MM.1S (cell line): ENCODE measurements around the gene CWF19L1.

Source experiments
- CTCF ChIP-seq: fragments of 300-600 bp; sonication (generic); IDR thresholded peaks from 2 replicates; pipeline ENCODE4 v1.5.1; 2016; ENCODE audit warnings: antibody characterized with exemption, low read length, mixed read lengths
- EZH2 ChIP-seq: fragments of 300-600 bp; sonication (generic); optimal IDR thresholded peaks from 2 replicates; pipeline ENCODE3; 2017; ENCODE audit warnings: low read depth, mild to moderate bottlenecking, antibody characterized with exemption, low read length, mixed read lengths
- EZH2phosphoT487 ChIP-seq: fragments of 300-600 bp; sonication (generic); IDR thresholded peaks from 2 replicates; pipeline ENCODE4 v1.6.1; 2018; ENCODE audit warnings: antibody characterized with exemption, low read length

DNA sequence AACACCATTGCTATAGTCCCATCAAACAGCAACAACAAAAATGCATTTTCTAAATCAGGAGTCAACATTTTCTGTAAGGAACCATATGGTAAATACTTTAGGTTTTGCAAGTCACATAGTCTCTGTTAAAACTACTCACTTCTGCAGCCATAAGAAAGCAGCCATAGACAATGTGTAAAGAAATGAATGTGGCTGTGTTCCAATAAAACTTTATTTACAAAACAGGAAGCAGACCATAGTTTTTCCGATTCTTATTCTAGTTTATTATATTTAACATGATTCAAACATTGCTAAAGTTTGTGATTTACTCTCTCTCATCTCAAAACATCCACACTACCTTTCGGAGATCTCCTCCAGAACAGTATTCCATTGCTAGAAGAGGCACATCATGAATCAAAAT, 44.9 kb downstream of the CWF19L1 start:
- TF ChIP-seq CTCF (no peak), EZH2 (no peak), EZH2phosphoT487 (no peak)
